Heart left ventricle (tissue), 13 donors: Measurements from ENCODE around the gene LAMTOR1.

Experiments used
- POLR2A ChIP-seq, 2 donors: fragments of 450-650 bp; IDR thresholded peaks; one replicate each; pipeline ENCODE4 v1.6.1; 2017; ENCODE audit warnings: antibody characterized with exemption in 2 of 2, mild to moderate bottlenecking in 2 of 2, moderate library complexity in 2 of 2
- TF ChIP-seq, protein P1 (sequence below), 12 donors: fragments of 200-600 bp; sonication (generic) in 4 of 12; IDR thresholded peaks; one replicate each; pipeline versions ENCODE4 v1.5.0 to v1.8.0; 2018 to 2022; ENCODE audit warnings: antibody characterized with exemption in 12 of 12, mild to moderate bottlenecking in 5 of 12
- donor health status: ischemic (EF 13 %, LVEDD 7.1; RV severe dilation, severe dysfunction).
- donor health status: DM: no; HTN: yes; CAD: no.
- donor health status: DM: no; HTN: no; CAD: no.
- donor health status: ischemic (EF 25% LVEDD 6.9; RV normal size, moderate dysfunction).
- donor health status: ischemic (EF 25% LVEDD 5.7; RV mildly dilated, moderate dysfunction).
- donor health status: ischemic (EF 35%, LVEDD 5.7; RV mildly dilated, moderate dysfunction).
- donor health status: nonischemic (EF 11% LVEDD 7.7; RV severe dilation, severe dysfunction).
- donor health status: DM: yes; HTN: yes; CAD: no.
- donor health status: PGD.
- donor health status: ischemic (EF 29% LVEDD 5.4; RV normal size, mild dysfunction).
- donor health status: nonischemic (EF 23%, LVEDD 6.1; RV moderate dilation, normal function).

GRCh38 chr11:72129381-72129780, 26.3 kb upstream of the LAMTOR1 start:
- TF ChIP-seq, protein P1, sequence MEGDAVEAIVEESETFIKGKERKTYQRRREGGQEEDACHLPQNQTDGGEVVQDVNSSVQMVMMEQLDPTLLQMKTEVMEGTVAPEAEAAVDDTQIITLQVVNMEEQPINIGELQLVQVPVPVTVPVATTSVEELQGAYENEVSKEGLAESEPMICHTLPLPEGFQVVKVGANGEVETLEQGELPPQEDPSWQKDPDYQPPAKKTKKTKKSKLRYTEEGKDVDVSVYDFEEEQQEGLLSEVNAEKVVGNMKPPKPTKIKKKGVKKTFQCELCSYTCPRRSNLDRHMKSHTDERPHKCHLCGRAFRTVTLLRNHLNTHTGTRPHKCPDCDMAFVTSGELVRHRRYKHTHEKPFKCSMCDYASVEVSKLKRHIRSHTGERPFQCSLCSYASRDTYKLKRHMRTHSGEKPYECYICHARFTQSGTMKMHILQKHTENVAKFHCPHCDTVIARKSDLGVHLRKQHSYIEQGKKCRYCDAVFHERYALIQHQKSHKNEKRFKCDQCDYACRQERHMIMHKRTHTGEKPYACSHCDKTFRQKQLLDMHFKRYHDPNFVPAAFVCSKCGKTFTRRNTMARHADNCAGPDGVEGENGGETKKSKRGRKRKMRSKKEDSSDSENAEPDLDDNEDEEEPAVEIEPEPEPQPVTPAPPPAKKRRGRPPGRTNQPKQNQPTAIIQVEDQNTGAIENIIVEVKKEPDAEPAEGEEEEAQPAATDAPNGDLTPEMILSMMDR (IDR thresholded peaks at IDR 0.05): no peak
- no peak for TF ChIP-seq POLR2A (IDR thresholded peaks at IDR 0.05)
